Left ventricle myocardium inferior (tissue), 1 donor: ENCODE data around the gene ZER1. TPM values are rescaled to one million over a fixed set of nuclear protein-coding genes. Genes with fewer than 3 reads are reported as not detected.

Experiments
- DNase-seq: peaks from one replicate; pipeline ENCODE4 v3.0.0-alpha.2; 2020
- H3K27ac ChIP-seq: fragments of 200-600 bp; replicated peaks from 2 replicates; pipeline ENCODE4 v1.8.0; 2021
- H3K27me3 ChIP-seq: fragments of 200-600 bp; 2 replicates; pipeline ENCODE4 v1.8.0; 2021; ENCODE audit warnings: low read depth
- H3K36me3 ChIP-seq: fragments of 200-600 bp; 2 replicates; pipeline ENCODE4 v1.8.0; 2021
- H3K4me1 ChIP-seq: fragments of 200-600 bp; 2 replicates; pipeline ENCODE4 v1.8.0; 2021
- H3K4me3 ChIP-seq: fragments of 200-600 bp; 2 replicates; pipeline ENCODE4 v1.8.0; 2021; ENCODE audit warnings: mild to moderate bottlenecking, moderate library complexity
- H3K9me3 ChIP-seq: fragments of 200-600 bp; replicated peaks from 2 replicates; pipeline ENCODE4 v1.8.0; 2021
- intact Hi-C: fragments of 100-400 bp; cut with micrococcal nuclease; formaldehyde crosslinking; loops from one replicate; pipeline ENCODE4 v1.11.0; 2022
- total RNA-seq: library from RNA; stranded (reverse); fragmentation: NEBNext Ultra II Directional; extraction: Animal tissue kit (Norgen Biotek cat#: 25700); gene quantifications from one replicate; pipeline ENCODE4 v1.2.1, GENCODE V29; 2021
- TF ChIP-seq, protein P1 (sequence below): fragments of 200-600 bp; IDR thresholded peaks from 2 replicates; pipeline ENCODE4 v1.8.0; 2021; ENCODE audit warnings: antibody characterized with exemption, mild to moderate bottlenecking, borderline replicate concordance
- donor health status: DM: no; HTN: yes; CAD: no; lungs with severe emphysema.

ZER1 gene
- total RNA-seq, 1 donor from 2014 or later: 61.6 TPM

DNA sequence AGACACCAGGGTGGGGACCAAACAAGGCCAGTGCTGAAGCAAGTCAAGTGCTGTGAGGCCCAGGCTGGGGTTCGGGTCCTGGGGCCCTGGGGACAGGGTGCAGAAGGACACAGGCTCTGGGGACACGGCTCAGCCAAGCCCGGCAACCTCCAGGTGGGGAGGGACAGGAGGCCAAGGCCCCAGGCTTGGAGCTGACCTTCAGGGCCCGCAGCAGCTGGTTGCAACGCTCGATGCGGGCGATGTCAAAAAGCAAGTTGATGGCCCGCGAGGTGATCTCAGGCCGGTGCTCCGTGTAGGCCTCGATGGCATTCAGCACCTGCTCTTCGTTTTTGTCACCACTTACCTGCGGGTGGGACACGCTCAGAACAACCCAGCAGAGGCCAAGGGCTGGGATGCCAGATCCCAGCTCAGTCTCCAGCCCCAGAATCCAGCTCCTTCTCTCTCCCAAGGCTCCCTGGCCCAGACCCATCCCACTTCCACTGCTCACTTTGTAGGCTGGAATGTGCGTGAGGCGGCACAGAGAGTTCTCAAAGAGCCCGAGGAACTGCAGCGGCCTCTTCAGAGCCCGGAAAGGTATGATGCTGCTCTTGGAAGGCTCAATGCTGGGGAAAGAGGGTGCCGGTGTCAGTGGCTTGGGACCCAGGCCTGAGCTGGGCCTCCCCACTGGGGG is 20.7 kb downstream of the ZER1 start:
- no peaks in the 10 kb centered on the region for H3K9me3 ChIP-seq
- no peak overlapping the region for H3K4me3 ChIP-seq
- H3K27ac ChIP-seq: no peak overlapping the region
- H3K27me3 ChIP-seq: no peaks in the 10 kb centered on the region
- no peak for DNase-seq
- intact Hi-C loops: no loop called here
- no peaks in the 10 kb centered on the region for H3K4me1 ChIP-seq
- TF ChIP-seq, protein P1, sequence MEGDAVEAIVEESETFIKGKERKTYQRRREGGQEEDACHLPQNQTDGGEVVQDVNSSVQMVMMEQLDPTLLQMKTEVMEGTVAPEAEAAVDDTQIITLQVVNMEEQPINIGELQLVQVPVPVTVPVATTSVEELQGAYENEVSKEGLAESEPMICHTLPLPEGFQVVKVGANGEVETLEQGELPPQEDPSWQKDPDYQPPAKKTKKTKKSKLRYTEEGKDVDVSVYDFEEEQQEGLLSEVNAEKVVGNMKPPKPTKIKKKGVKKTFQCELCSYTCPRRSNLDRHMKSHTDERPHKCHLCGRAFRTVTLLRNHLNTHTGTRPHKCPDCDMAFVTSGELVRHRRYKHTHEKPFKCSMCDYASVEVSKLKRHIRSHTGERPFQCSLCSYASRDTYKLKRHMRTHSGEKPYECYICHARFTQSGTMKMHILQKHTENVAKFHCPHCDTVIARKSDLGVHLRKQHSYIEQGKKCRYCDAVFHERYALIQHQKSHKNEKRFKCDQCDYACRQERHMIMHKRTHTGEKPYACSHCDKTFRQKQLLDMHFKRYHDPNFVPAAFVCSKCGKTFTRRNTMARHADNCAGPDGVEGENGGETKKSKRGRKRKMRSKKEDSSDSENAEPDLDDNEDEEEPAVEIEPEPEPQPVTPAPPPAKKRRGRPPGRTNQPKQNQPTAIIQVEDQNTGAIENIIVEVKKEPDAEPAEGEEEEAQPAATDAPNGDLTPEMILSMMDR: no peak
- peaks cover 75% of the 10 kb centered on the region for H3K36me3 ChIP-seq

DNA sequence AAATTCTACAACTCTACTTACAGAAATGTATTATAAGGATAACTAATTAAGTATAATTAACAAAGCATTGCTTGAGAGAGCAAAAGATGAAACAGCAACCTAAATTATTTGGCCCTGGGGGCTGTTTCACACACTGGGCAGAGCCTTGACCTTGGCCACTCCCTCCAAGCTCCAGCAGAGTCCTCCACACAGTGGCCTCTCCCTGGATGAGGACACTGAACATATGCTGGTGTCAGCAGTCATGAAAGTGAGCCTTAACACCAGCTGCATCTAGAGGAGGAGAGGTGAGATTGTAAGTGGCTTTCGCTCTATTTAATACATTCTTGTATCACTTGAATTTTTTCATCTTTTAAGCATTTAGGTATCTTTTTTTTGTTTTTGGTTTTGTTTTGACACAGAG is 24.5 kb downstream of the ZER1 start:
- H3K36me3 ChIP-seq: peaks cover 62% of the 10 kb centered on the region
- intact Hi-C loops: no loop called here

DNA sequence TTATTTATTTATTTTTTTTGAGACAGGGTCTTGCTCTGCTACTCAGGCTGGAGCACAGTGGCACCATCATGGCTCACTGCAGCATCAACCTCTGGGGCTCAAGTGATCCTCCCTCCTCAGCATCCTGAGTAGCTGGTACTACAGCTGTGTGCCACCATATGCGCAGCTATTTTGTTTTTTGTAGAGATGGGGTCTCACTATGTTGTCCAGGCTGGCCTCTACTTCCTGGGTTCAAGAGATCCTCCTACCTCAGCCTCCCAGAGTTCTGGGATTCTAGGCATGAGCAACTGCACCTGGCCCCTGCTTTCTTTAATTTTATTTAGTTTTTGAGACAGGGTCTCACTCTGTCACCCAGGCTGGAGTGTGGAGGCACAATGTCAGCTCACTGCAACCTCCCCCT is 28.3 kb downstream of the ZER1 start:
- TF ChIP-seq, protein P1: no peak
- H3K27me3 ChIP-seq: no peaks in the 10 kb centered on the region
- H3K9me3 ChIP-seq: no peaks in the 10 kb centered on the region
- no peak overlapping the region for H3K4me3 ChIP-seq
- H3K4me1 ChIP-seq: no peaks in the 10 kb centered on the region
- DNase-seq: no peak
- H3K27ac ChIP-seq: no peak overlapping the region
- intact Hi-C loops: no loop called here
- peaks cover 75% of the 10 kb centered on the region for H3K36me3 ChIP-seq

More for the DNA sequence above, 24.5 kb downstream of the ZER1 start:
- Histone ChIP-seq H3K4me1 (no peaks in the 10 kb centered on the region), H3K9me3 (no peaks in the 10 kb centered on the region), H3K27ac (no peak overlapping the region), H3K27me3 (no peaks in the 10 kb centered on the region), H3K4me3 (no peak overlapping the region)
- TF ChIP-seq, protein P1: no peak
- no peak for DNase-seq

DNA sequence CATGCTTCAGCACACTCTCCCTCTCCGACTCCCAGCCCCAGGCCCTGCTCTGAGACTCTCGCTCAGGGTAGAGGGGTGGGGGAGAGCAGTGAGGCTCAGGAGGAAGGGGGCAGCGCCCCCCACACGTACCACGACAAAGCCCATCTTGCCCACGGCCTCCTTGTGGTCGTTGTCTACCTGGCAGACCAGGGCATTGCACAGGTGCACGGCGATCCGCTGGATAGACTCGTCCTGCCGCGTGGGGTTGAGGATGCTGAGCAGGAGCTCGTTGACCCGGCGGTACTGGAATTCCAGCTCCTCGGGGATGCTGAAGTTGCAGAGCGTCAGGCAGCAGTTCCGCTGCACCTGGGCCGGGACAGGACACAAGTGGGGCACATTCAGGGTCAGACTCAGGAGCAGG is 29.3 kb downstream of the ZER1 start:
- Histone ChIP-seq H3K27me3 (no peaks in the 10 kb centered on the region), H3K4me3 (no peak overlapping the region), H3K9me3 (no peaks in the 10 kb centered on the region), H3K36me3 (peaks cover 71% of the 10 kb centered on the region), H3K27ac (no peak overlapping the region), H3K4me1 (no peaks in the 10 kb centered on the region)
- DNase-seq: no peak
- TF ChIP-seq, protein P1: no peak
- intact Hi-C loops: no loop called here

DNA sequence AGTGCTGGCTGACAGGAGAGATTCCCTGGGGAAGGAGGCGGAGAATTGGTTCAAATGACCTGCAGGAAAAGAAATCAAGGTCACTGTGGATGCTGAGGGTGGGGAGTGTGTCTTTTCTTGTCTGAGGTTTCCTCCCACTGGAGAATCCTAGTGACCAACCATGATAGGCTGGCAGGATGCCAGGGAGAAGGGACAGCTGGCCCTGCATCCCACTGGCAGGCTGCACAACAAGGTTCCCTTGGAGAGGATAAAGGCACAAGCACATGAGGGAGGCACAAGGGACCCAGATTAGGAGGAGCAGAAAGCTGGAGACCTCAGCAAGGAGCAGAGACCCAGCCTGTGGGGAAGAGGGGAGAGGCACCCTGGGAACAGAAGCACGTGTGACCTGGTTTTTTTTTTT is 36.4 kb downstream of the ZER1 start:
- Histone ChIP-seq H3K36me3 (peaks cover 72% of the 10 kb centered on the region), H3K4me3 (no peak overlapping the region), H3K27ac (no peak overlapping the region), H3K4me1 (peaks cover 3% of the 10 kb centered on the region), H3K27me3 (no peaks in the 10 kb centered on the region), H3K9me3 (no peaks in the 10 kb centered on the region)
- TF ChIP-seq, protein P1: no peak
- intact Hi-C loops: no loop called here
- no peak for DNase-seq
